ENCODE data around the gene FBXO48. TPM values are rescaled to one million over a fixed set of nuclear protein-coding genes. Genes with fewer than 3 reads are reported as not detected.

Gene FBXO48
- total RNA-seq, 2 experiments from 2014 or later, result 1.5 to 6.8 TPM

DNA sequence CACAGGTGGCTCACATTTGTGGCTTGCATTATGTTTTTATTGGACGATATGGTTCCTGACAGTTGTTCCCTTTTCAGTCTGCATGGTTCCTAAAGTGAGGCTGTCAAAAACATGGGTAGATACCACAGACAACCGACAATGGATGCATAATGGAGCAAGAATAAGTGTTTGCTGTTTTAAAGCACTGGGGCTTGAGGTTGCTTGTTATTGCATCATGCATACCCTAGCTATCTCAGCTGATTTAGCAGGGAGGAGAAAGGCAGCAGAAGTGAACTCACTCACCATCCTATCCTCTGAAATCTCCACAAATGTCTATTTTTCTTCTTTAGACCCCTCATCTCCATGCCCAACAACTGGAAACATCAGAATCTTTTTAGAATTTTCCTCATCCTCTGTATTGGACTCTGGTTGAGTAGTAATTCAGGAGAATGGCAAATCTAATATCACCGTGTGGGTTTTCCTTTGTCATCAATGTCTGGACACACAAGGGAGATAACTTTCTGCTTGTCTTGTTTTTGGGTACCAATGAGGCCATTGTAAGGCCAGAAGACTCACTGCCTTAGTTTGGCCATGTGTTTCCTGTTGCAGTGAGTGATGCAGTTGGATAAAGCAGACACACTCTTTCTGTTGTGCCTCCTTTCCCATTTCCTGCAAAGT, 46.7 kb downstream of the FBXO48 start:
- CTCF ChIA-PET (ENCODE audit: unreplicated experiment), result interaction anchor here (1.2 to 2.2 kb wide), 2 partner anchors 9 to 16 kb away, joined by 5 to 8 read pairs; no protein-coding TSS in a partner anchor
- POLR2A ChIA-PET, result interaction anchor here (0.9 to 11.7 kb wide), 8 partner anchors 7 to 55 kb away, joined by 3 to 103 read pairs (median 4); partner anchors contain the start of gene PLEK
- H3K4me3 ChIP-seq (ENCODE audit: low read depth, low read length, poor library complexity, severe bottlenecking), result no peak overlapping the region
- no peaks in the 10 kb centered on the region for H4K20me1 ChIP-seq (ENCODE audit: insufficient read depth, low read length)
- H3K9me2 ChIP-seq (ENCODE audit: insufficient read depth, low read length), result no peaks in the 10 kb centered on the region
- TF ChIP-seq, protein P1, sequence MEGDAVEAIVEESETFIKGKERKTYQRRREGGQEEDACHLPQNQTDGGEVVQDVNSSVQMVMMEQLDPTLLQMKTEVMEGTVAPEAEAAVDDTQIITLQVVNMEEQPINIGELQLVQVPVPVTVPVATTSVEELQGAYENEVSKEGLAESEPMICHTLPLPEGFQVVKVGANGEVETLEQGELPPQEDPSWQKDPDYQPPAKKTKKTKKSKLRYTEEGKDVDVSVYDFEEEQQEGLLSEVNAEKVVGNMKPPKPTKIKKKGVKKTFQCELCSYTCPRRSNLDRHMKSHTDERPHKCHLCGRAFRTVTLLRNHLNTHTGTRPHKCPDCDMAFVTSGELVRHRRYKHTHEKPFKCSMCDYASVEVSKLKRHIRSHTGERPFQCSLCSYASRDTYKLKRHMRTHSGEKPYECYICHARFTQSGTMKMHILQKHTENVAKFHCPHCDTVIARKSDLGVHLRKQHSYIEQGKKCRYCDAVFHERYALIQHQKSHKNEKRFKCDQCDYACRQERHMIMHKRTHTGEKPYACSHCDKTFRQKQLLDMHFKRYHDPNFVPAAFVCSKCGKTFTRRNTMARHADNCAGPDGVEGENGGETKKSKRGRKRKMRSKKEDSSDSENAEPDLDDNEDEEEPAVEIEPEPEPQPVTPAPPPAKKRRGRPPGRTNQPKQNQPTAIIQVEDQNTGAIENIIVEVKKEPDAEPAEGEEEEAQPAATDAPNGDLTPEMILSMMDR (conservative IDR thresholded peaks at IDR 0.05; ENCODE audit: low read length), result no peak
- TF ChIP-seq EZH2phosphoT487 (IDR thresholded peaks at IDR 0.05; ENCODE audit: borderline replicate concordance, low read depth, low read length), result no peak
- DNase-seq (ENCODE audit: low spot score), result peak; percentile 72
- intact Hi-C loops (cut with micrococcal nuclease; ENCODE audit: unreplicated experiment), result loop anchor here (5.0 kb wide), 1 partner anchor 168 kb away; the partner anchor contains the start of gene PPP3R1
- H3K4me1 ChIP-seq (ENCODE audit: insufficient read depth, low read length, poor library complexity, severe bottlenecking), result peaks cover 73% of the 10 kb centered on the region
- H3K4me2 ChIP-seq (ENCODE audit: low read length), result peak overlapping the region; percentile 9; the same call in 1 of the 2 replicates
- peak overlapping the region; percentile 37; the same call in 1 of the 2 replicates for H2AFZ ChIP-seq (ENCODE audit: low read length)
- H3K9me3 ChIP-seq (ENCODE audit: low read length), result peaks cover 19% of the 10 kb centered on the region
- no peaks in the 10 kb centered on the region for H3K79me2 ChIP-seq (ENCODE audit: insufficient read depth, low read depth, low read length)
- BruUV-seq (replicated peaks), result no TSS peak
- H3K27ac ChIP-seq (ENCODE audit: low read depth, low read length, poor library complexity, severe bottlenecking), result peak overlapping the region; percentile 38
- H3K36me3 ChIP-seq (ENCODE audit: insufficient read depth, low read length), result peaks cover 14% of the 10 kb centered on the region

DNA sequence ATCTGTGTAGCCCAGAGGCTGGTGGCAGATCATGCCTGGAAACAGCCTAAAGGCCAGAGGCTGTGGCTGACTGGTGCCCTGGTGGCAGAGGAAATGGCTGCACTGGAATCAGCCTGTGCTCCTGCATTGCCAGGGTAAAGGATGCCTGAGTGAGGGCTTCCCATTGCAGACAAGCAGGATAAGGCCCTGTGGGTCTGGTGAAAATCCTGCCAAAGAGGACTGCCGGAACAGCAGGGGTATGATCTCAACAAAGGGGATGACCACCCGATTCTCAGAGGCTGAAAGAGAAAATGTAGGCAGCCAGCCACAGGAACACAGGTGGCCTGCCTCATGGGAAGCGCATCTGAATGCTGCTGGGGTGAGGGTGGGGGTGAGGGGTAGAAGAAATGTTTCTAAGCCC, 48.2 kb downstream of the FBXO48 start:
- intact Hi-C loops (cut with micrococcal nuclease; ENCODE audit: unreplicated experiment), result no loop called here
- TF ChIP-seq EZH2phosphoT487 (IDR thresholded peaks at IDR 0.05; ENCODE audit: borderline replicate concordance, low read depth, low read length), result no peak
- TF ChIP-seq, protein P1 (conservative IDR thresholded peaks at IDR 0.05; ENCODE audit: low read length), result peak; percentile 49
- Histone ChIP-seq H3K4me1 (ENCODE audit: insufficient read depth, low read length, poor library complexity, severe bottlenecking) (peaks cover 67% of the 10 kb centered on the region), H3K9me2 (ENCODE audit: insufficient read depth, low read length) (no peaks in the 10 kb centered on the region), H2AFZ (ENCODE audit: low read length) (peak overlapping the region; percentile 94), H4K20me1 (ENCODE audit: insufficient read depth, low read length) (no peaks in the 10 kb centered on the region), H3K27ac (ENCODE audit: low read depth, low read length, poor library complexity, severe bottlenecking) (peak overlapping the region; percentile 38), H3K36me3 (ENCODE audit: insufficient read depth, low read length) (peaks cover 14% of the 10 kb centered on the region), H3K4me2 (ENCODE audit: low read length) (peak overlapping the region; percentile 49), H3K79me2 (ENCODE audit: insufficient read depth, low read depth, low read length) (no peaks in the 10 kb centered on the region), H3K4me3 (ENCODE audit: low read depth, low read length, poor library complexity, severe bottlenecking) (peak overlapping the region; percentile 1), H3K9me3 (ENCODE audit: low read length) (peaks cover 29% of the 10 kb centered on the region)
- DNase-seq (ENCODE audit: low spot score), result peak; percentile 71
- ChIA-PET CTCF (ENCODE audit: unreplicated experiment) (interaction anchor here (0.8 to 1.4 kb wide), 2 partner anchors 21 to 23 kb away, joined by 4 to 5 read pairs; no protein-coding TSS in a partner anchor), POLR2A (interaction anchor here (0.9 to 11.7 kb wide), 6 partner anchors 8 to 120 kb away, joined by 3 to 103 read pairs (median 12); partner anchors contain the start of gene PLEK)
- BruUV-seq (replicated peaks), result no TSS peak
